HepG2 (cell line): ENCODE results near the gene ZFHX3. TPM values are rescaled to one million over a fixed set of nuclear protein-coding genes. Genes with fewer than 3 reads are reported as not detected.

Experiments
- ARID4A ChIP-seq: sonication (generic); formaldehyde crosslinking; IDR thresholded peaks from 2 replicates; pipeline ENCODE4 v1.5.0; 2020; ENCODE audit warnings: mild to moderate bottlenecking, missing genetic modification reagents, borderline replicate concordance
- CHCHD3 ChIP-seq: sonication (generic); formaldehyde crosslinking; IDR thresholded peaks from 2 replicates; pipeline ENCODE4 v1.8.0; 2022; ENCODE audit warnings: mild to moderate bottlenecking, missing genetic modification reagents, moderate library complexity
- DNMT3B ChIP-seq: conservative IDR thresholded peaks from 2 replicates; pipeline ENCODE4 v1.6.1; 2016; ENCODE audit warnings: missing biosample characterization, control low read depth
- DZIP1 ChIP-seq: sonication (generic); formaldehyde crosslinking; IDR thresholded peaks from 2 replicates; pipeline ENCODE4 v1.5.0; 2020; ENCODE audit warnings: mild to moderate bottlenecking, missing genetic modification reagents
- GATAD2A ChIP-seq: IDR thresholded peaks from 2 replicates; pipeline ENCODE4 v1.6.1; 2016
- RAD21 ChIP-seq: fragments of 450-650 bp; formaldehyde crosslinking; IDR thresholded peaks from 2 replicates; pipeline ENCODE4 v1.5.0; 2020; ENCODE audit warnings: mild to moderate bottlenecking
- SIX4 ChIP-seq: sonication (generic); formaldehyde crosslinking; IDR thresholded peaks from 2 replicates; pipeline ENCODE4 v1.4.0; 2020; ENCODE audit warnings: missing genetic modification reagents
- SP5 ChIP-seq: IDR thresholded peaks from 2 replicates; pipeline ENCODE4 v1.6.1; 2016; ENCODE audit warnings: low read depth, borderline replicate concordance
- TAF1 ChIP-seq: sonication (generic); formaldehyde crosslinking; IDR thresholded peaks from 2 replicates; pipeline ENCODE4 v1.4.0; 2020; ENCODE audit warnings: missing genetic modification reagents
- TFDP1 ChIP-seq: IDR thresholded peaks from 2 replicates; pipeline ENCODE4 v1.6.1; 2016; ENCODE audit warnings: missing compliant biosample characterization, missing genetic modification reagents, borderline replicate concordance
- THAP9 ChIP-seq: sonication (generic); formaldehyde crosslinking; IDR thresholded peaks from 2 replicates; pipeline ENCODE4; 2020; ENCODE audit warnings: missing genetic modification reagents, mild to moderate bottlenecking, borderline replicate concordance
- ZBTB43 ChIP-seq: sonication (generic); formaldehyde crosslinking; conservative IDR thresholded peaks from 2 replicates; pipeline ENCODE4 v1.4.0; 2020; ENCODE audit warnings: missing genetic modification reagents
- ZNF30 ChIP-seq: sonication (generic); formaldehyde crosslinking; IDR thresholded peaks from 2 replicates; pipeline ENCODE4 v1.5.0; 2020; ENCODE audit warnings: mild to moderate bottlenecking, missing genetic modification reagents
- ZNF354B ChIP-seq: sonication (generic); formaldehyde crosslinking; IDR thresholded peaks from 2 replicates; pipeline ENCODE4 v1.8.0; 2022; ENCODE audit warnings: mild to moderate bottlenecking, missing genetic modification reagents
- ZNF614 ChIP-seq: IDR thresholded peaks from 2 replicates; pipeline ENCODE4 v1.6.1; 2018; ENCODE audit warnings: missing biosample characterization, missing genetic modification reagents, inconsistent platforms, borderline replicate concordance
- ZNF7 ChIP-seq: IDR thresholded peaks from 2 replicates; pipeline ENCODE4 v1.6.1; 2016; ENCODE audit warnings: missing biosample characterization, missing genetic modification reagents
- ZNF777 ChIP-seq: sonication (generic); formaldehyde crosslinking; IDR thresholded peaks from 2 replicates; pipeline ENCODE4 v1.4.0; 2020; ENCODE audit warnings: missing genetic modification reagents
- polyA plus RNA-seq, 8 experiments: library from polyadenylated mRNA; depleted of rRNA in 3 of 8; stranded (reverse) in 7 of 8; unstranded in 1 of 8; fragments of >200 nt; fragmentation: Illumina TruSeq in 4 of 8; extraction: Trizol in 4 of 8; gene quantifications; 2 replicates each; pipeline versions ENCODE4 v1.2.1 to v1.2.3, GENCODE V29; 2011 to 2016; ENCODE audit warnings: low read depth in 4 of 8, missing spikeins in 1 of 8, mixed read lengths in 1 of 8; ENCODE audit not compliant: insufficient read depth in 1 of 8
- total RNA-seq, 5 experiments: library from RNA; depleted of rRNA; stranded (reverse); fragments of >200 nt; fragmentation: Illumina TruSeq; extraction: Trizol; gene quantifications; 2 replicates each; pipeline ENCODE4 v1.2.3, GENCODE V29; 2016; ENCODE audit warnings: low read depth in 1 of 5

ZFHX3 gene
- total and polyA plus RNA-seq, 2 of the 13 experiments (the other 11 are each of a cell fraction or from before 2014, with no cell fraction given), result 5.0 to 6.0 TPM

- no peak for TF ChIP-seq ZBTB43 (CRISPR knock-in tag)
- no peak for TF ChIP-seq ARID4A
- no peak for TF ChIP-seq SIX4 (CRISPR knock-in tag)
- TF ChIP-seq SP5 (CRISPR knock-in tag), result no peak
- no peak for TF ChIP-seq RAD21
- TF ChIP-seq ZNF7 (CRISPR knock-in tag), result no peak
- TF ChIP-seq ZNF354B (CRISPR knock-in tag), result no peak
- 0 out of 2 replicates have a peak, but pooled peaks have one; percentile 19 for TF ChIP-seq GATAD2A
- no peak for TF ChIP-seq TFDP1
- no peak for TF ChIP-seq CHCHD3 (CRISPR knock-in tag)
- TF ChIP-seq ZNF30 (CRISPR knock-in tag), result no peak
- TF ChIP-seq DNMT3B, result no peak
- 0 out of 2 replicates have a peak, but pooled peaks have one; percentile 36 for TF ChIP-seq ZNF614
- no peak for TF ChIP-seq DZIP1 (CRISPR knock-in tag)
- TF ChIP-seq ZNF777, result no peak
- TF ChIP-seq TAF1 (CRISPR knock-in tag), result no peak
- TF ChIP-seq THAP9 (CRISPR knock-in tag), result no peak
Measured at GRCh38 chr16:72783716-72784318, 264.1 kb downstream of the ZFHX3 start (continued).
